HepG2 (cell line): ENCODE data around the gene NAA35. TPM values are rescaled to one million over a fixed set of nuclear protein-coding genes. Genes with fewer than 3 reads are reported as not detected.

Experiments used
- AKNA ChIP-seq: sonication (generic); formaldehyde crosslinking; IDR thresholded peaks from 2 replicates; pipeline ENCODE4 v1.4.0; 2020; ENCODE audit warnings: missing genetic modification reagents, borderline replicate concordance
- FOSL1 ChIP-seq: sonication (generic); formaldehyde crosslinking; IDR thresholded peaks from 2 replicates; pipeline ENCODE4 v1.9.0; 2021; ENCODE audit warnings: missing genetic modification reagents, borderline replicate concordance
- HES4 ChIP-seq: sonication (generic); formaldehyde crosslinking; IDR thresholded peaks from 2 replicates; pipeline ENCODE4 v1.9.0; 2021; ENCODE audit warnings: mild to moderate bottlenecking, missing genetic modification reagents, borderline replicate concordance
- IKZF4 ChIP-seq: sonication (generic); formaldehyde crosslinking; IDR thresholded peaks from 2 replicates; pipeline ENCODE4 v1.5.1; 2020; ENCODE audit warnings: borderline replicate concordance, mild to moderate bottlenecking, low read depth, missing genetic modification reagents; ENCODE audit errors: not compliant biosample characterization
- RCOR2 ChIP-seq: IDR thresholded peaks from 2 replicates; pipeline ENCODE4 v1.6.1; 2016; ENCODE audit warnings: missing biosample characterization, missing genetic modification reagents
- SALL1 ChIP-seq: sonication (generic); formaldehyde crosslinking; IDR thresholded peaks from 2 replicates; pipeline ENCODE4 v1.8.0; 2022; ENCODE audit warnings: mild to moderate bottlenecking, missing genetic modification reagents
- SRSF4 ChIP-seq: fragments of 200-400 bp; formaldehyde crosslinking; IDR thresholded peaks from one replicate; pipeline ENCODE4 v1.6.1; 2018; ENCODE audit warnings: mild to moderate bottlenecking, low read depth, low read length, moderate library complexity; ENCODE audit not compliant: poor library complexity, severe bottlenecking
- TEAD3 ChIP-seq: optimal IDR thresholded peaks from 2 replicates; pipeline ENCODE3; 2016; ENCODE audit warnings: borderline replicate concordance
- ZNF142 ChIP-seq: sonication (generic); formaldehyde crosslinking; IDR thresholded peaks from 2 replicates; pipeline ENCODE4 v1.4.0; 2020; ENCODE audit warnings: missing genetic modification reagents
- ZNF232 ChIP-seq: sonication (generic); formaldehyde crosslinking; IDR thresholded peaks from 2 replicates; pipeline ENCODE4 v1.4.0; 2020; ENCODE audit warnings: missing genetic modification reagents, borderline replicate concordance
- ZNF326 ChIP-seq: sonication (generic); formaldehyde crosslinking; IDR thresholded peaks from 2 replicates; pipeline ENCODE4 v1.4.0; 2020; ENCODE audit warnings: missing genetic modification reagents, borderline replicate concordance
- ZNF772 ChIP-seq: sonication (generic); formaldehyde crosslinking; IDR thresholded peaks from 2 replicates; pipeline ENCODE4 v1.5.0; 2020; ENCODE audit warnings: mild to moderate bottlenecking, missing genetic modification reagents
- polyA plus RNA-seq, 8 experiments: library from polyadenylated mRNA; depleted of rRNA in 3 of 8; stranded (reverse) in 7 of 8; unstranded in 1 of 8; fragments of >200 nt; fragmentation: Illumina TruSeq in 4 of 8; extraction: Trizol in 4 of 8; gene quantifications; 2 replicates each; pipeline versions ENCODE4 v1.2.1 to v1.2.3, GENCODE V29; 2011 to 2016; ENCODE audit warnings: low read depth in 4 of 8, missing spikeins in 1 of 8, mixed read lengths in 1 of 8; ENCODE audit not compliant: insufficient read depth in 1 of 8
- total RNA-seq, 5 experiments: library from RNA; depleted of rRNA; stranded (reverse); fragments of >200 nt; fragmentation: Illumina TruSeq; extraction: Trizol; gene quantifications; 2 replicates each; pipeline ENCODE4 v1.2.3, GENCODE V29; 2016; ENCODE audit warnings: low read depth in 1 of 5

NAA35 gene
- total and polyA plus RNA-seq, 2 of the 13 experiments (the other 11 are each of a cell fraction or from before 2014, with no cell fraction given): 21.6 to 28.9 TPM

- no peak for TF ChIP-seq AKNA
- no peak for TF ChIP-seq TEAD3 (CRISPR knock-in tag)
- TF ChIP-seq FOSL1 (CRISPR knock-in tag): no peak
- TF ChIP-seq SALL1: no peak
- TF ChIP-seq HES4: no peak
- TF ChIP-seq ZNF326 (CRISPR knock-in tag): no peak
- TF ChIP-seq ZNF142 (CRISPR knock-in tag): no peak
- TF ChIP-seq RCOR2: no peak
- no peak for TF ChIP-seq ZNF232 (CRISPR knock-in tag)
- no peak for TF ChIP-seq SRSF4
- TF ChIP-seq IKZF4 (CRISPR knock-in tag): no peak
- no peak for TF ChIP-seq ZNF772 (CRISPR knock-in tag)
Measured at GRCh38 chr9:86040861-86041155, 99.9 kb downstream of the NAA35 start (continued).
